Breast epithelium (tissue), 4 donors: ENCODE measurements around the gene TRIM49B. TPM values are rescaled to one million over a fixed set of nuclear protein-coding genes. Genes with fewer than 3 reads are reported as not detected.
"Not testable (repeated sequence)": the region's sequence is repeated elsewhere in the genome, so short reads cannot be mapped to it uniquely, and the experiment has no call there.

ENCODE experiments used
- DNase-seq, 2 donors: peaks; one replicate each; pipeline ENCODE4 v3.0.0-alpha.2; 2019; ENCODE audit warnings: low spot score in 2 of 2
- H3K27ac ChIP-seq, 2 donors: fragments of 200-600 bp; sonication (generic) in 1 of 2; one replicate each; pipeline ENCODE4 v1.5.1; 2016 to 2019; ENCODE audit warnings: mild to moderate bottlenecking in 1 of 2
- H3K27me3 ChIP-seq, 2 donors: fragments of 200-600 bp; sonication (generic) in 1 of 2; one replicate each; pipeline versions ENCODE4 v1.5.1 to v1.6.0; 2017 to 2019; ENCODE audit warnings: control low read depth in 1 of 2, mild to moderate bottlenecking in 1 of 2
- H3K36me3 ChIP-seq: fragments of 200-600 bp; one replicate; pipeline ENCODE4 v1.5.1; 2019
- H3K4me1 ChIP-seq, 2 donors: fragments of 200-600 bp; sonication (generic); one replicate each; pipeline ENCODE4 v1.5.1; 2016 to 2019; ENCODE audit warnings: control low read depth in 1 of 2
- H3K4me3 ChIP-seq, 3 donors: fragments of 200-600 bp; sonication (generic); 1 replicate in 2 of 3; 2 replicates in 1 of 3; pipeline ENCODE4 v1.5.1; 2016 to 2019; ENCODE audit warnings: mild to moderate bottlenecking in 3 of 3, moderate library complexity in 2 of 3
- H3K9me3 ChIP-seq, 2 donors: fragments of 200-600 bp; sonication (generic) in 1 of 2; one replicate each; pipeline ENCODE4 v1.5.1; 2016 to 2019; ENCODE audit warnings: control low read depth in 1 of 2
- intact Hi-C: fragments of 100-400 bp; cut with DNase I; formaldehyde crosslinking; loops from one replicate; pipeline ENCODE4 v1.15.1; 2023; ENCODE audit warnings: low total_unique reads
- total RNA-seq, 3 donors: library from RNA; depleted of rRNA; stranded (reverse); fragments of >200 nt; gene quantifications; one replicate each; pipeline ENCODE4 v1.1.0, GENCODE V29; 2016

TRIM49B gene, protein sequence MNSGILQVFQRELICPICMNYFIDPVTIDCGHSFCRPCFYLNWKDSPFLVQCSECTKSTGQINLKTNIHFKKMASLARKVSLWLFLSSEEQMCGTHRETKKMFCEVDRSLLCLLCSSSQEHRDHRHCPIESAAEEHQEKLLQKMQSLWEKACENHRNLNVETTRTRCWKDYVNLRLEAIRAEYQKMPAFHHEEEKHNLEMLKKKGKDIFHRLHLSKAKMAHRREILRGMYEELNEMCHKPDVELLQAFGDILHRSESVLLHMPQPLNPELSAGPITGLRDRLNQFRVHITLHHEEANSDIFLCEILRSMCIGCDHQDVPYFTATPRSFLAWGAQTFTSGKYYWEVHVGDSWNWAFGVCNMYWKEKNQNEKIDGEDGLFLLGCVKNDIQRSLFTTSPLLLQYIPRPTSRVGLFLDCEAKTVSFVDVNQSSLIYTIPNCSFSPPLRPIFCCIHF
- not detected for total RNA-seq

DNA sequence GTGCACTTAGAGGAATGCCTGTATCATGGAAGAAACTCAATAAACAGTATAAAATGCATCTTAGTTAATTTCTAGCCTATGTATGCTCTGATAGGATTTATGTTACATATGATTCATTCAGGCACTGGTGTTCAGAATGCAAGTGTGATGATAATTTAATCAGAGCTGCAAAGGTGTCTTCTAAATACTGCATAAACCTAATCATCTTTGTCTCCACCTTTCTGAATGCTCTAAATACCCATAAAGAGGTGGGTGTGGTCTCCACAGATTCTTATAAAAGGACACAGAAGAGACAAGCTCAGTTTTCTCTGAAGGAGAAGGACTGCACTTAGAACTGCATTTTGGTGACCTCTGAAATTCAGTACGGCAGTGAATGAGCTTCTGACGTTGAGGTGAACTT is at the start of gene TRIM49B:
TSS of gene TRIM49B (plus strand) at position 301 of the 400 bp plus-strand sequence. CDS start 2,777 bp downstream, outside the sequence.
- H3K27me3 ChIP-seq, H3K9me3 ChIP-seq, H3K36me3 ChIP-seq, H3K27ac ChIP-seq, intact Hi-C loops, H3K4me3 ChIP-seq, DNase-seq, H3K4me1 ChIP-seq: not testable (repeated sequence)

DNA sequence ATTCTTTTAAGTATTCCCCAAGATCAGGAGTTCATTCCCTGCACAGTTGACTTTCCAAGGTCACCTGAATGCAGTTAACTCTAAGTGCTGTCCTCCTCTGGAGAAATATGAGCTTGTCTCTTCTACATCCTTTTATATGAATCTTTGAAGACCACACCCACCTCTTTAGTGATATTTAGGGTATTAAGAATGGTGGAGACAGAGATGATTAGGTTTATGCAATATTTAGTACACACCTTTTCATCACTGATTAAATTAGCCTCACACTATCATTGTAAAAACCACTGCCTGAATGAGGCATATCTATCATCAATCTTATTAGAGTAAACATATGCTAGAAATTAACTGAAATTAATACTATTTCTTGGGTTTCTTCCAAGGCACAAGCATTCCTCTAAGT is 44.8 kb upstream of the TRIM49B start, which contains the start of gene TRIM51G:
TSS of gene TRIM51G (minus strand) at position 101 of the 400 bp plus-strand sequence. CDS start 2,190 bp downstream, outside the sequence.
- intact Hi-C loops, DNase-seq: not testable (repeated sequence)

DNA sequence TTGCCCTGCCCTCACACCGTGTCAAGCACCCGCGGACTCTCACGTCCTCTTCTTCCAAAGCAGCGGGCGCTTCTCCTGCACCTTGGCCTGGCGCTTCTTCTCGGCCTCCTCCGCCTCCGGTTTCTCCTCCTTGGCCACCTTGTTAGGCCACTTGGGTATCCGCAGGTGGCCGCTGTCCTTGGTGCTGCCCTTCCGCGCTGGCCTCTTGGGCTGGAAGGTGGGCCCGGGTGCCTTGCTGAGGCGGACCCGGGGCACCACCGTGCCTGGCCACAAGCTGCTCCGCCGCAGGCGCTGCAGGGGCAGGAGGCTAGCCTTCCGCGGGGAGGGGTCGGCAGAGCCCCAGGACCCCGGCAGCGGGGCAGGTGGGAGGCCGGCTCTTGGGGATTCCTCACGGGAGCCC is 19.6 kb downstream of the TRIM49B start:
- intact Hi-C loops, result not testable (repeated sequence)

More for the DNA sequence above, 44.8 kb upstream of the TRIM49B start, which contains the start of gene TRIM51G:
- H3K27ac ChIP-seq, H3K36me3 ChIP-seq, H3K27me3 ChIP-seq, H3K4me3 ChIP-seq, H3K9me3 ChIP-seq, H3K4me1 ChIP-seq: not testable (repeated sequence)

DNA sequence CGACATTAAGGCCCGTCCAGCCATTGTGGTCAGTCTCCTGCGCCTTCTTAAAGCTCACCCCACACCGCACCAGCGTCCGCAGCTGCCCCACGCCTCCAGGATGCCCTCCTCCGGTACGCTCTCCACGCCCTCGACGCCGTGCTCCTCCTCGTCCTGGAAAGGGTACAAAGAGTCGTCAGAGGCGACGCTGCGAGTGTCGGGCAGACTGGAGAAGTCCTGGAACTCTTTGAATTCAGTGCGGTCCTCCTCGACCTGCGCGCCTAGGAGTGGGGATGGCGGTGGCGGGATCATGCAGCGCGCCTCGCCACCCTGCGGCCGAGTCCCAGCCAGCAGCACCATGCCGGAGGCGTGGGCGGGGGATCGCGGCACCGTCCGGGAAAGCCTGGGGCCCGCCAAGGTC is 21.2 kb downstream of the TRIM49B start:
- H3K4me3 ChIP-seq, intact Hi-C loops, H3K9me3 ChIP-seq, DNase-seq, H3K36me3 ChIP-seq, H3K27ac ChIP-seq, H3K4me1 ChIP-seq, H3K27me3 ChIP-seq: not testable (repeated sequence)

More for the DNA sequence above, 19.6 kb downstream of the TRIM49B start:
- not testable (repeated sequence) for H3K9me3 ChIP-seq, H3K27me3 ChIP-seq, DNase-seq, H3K4me1 ChIP-seq, H3K27ac ChIP-seq, H3K4me3 ChIP-seq, H3K36me3 ChIP-seq

DNA sequence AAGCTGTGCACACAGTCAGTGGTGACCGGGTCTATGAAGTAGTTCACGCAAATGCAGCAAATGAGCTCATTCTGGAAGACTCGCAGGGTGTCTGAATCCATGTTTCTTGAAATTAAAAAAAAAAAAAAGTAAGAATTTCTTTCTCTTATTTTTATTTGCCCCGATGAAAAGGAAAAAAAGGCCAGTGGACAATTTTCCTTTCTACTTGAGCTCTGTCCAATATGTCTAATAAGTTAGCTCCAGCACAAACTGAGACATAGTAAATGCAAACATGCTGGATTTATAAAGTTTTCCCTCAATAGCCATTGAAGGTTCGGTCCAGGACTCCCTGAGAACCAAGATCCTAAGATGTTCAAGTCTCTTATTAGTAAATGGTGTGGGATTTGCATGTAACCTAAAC is 30.4 kb downstream of the TRIM49B start, which contains the start of gene TRIM64C:
TSS of gene TRIM64C (minus strand) at position 101 of the 400 bp plus-strand sequence. CDS start at position 101, 0 bp downstream.
- H3K4me1 ChIP-seq, H3K4me3 ChIP-seq, H3K27ac ChIP-seq, H3K9me3 ChIP-seq, intact Hi-C loops, DNase-seq, H3K27me3 ChIP-seq, H3K36me3 ChIP-seq: not testable (repeated sequence)

DNA sequence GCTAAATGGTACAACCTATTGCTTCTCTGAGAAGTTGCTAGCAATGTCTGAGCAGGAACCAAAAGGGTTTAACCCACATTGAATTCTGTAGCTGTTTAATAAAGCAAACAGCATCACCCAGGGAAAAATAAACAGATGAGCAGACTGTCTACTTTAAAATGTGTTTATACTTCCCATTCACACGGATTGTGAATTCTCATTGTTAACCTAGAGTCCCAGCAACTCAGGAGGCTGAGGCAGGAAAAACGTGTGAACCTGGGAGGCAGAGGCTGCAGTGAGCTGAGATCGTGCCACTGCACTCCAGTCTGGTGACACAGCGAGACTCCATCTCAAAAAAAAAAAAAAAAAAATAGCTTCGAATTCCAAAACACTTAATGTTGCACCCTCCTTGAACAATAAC is 41.3 kb downstream of the TRIM49B start:
- H3K9me3 ChIP-seq, H3K36me3 ChIP-seq, H3K27me3 ChIP-seq, H3K4me3 ChIP-seq, H3K27ac ChIP-seq, intact Hi-C loops, DNase-seq, H3K4me1 ChIP-seq: not testable (repeated sequence)

Other genes with a start within 250 kb of the TRIM49B start
- not detected for gene TRIM51G, start 44.9 kb upstream of the TRIM49B start, total RNA-seq
- not detected for gene TRIM64C, start 30.3 kb downstream of the TRIM49B start, total RNA-seq
- 1 to 10 TPM in 2 of 3 donors, under 1 TPM in 1; 0.16 to 8.2 (median 7.8) TPM for gene FOLH1, start 179.8 kb downstream of the TRIM49B start, total RNA-seq